GM23338 (cell line): ENCODE data around the gene MC4R. TPM values are rescaled to one million over a fixed set of nuclear protein-coding genes. Genes with fewer than 3 reads are reported as not detected.

Experiments
- ATAC-seq: fragments of 200-7000 bp; cut with Tn5 transposase; 3 replicates; pipeline ENCODE4 v1.9.1; 2020
- DNase-seq: peaks from one replicate; pipeline ENCODE4 v3.0.0-alpha.2; 2015; ENCODE audit warnings: low spot score
- H2AFZ ChIP-seq: fragments of 200-600 bp; sonication (generic); 2 replicates; pipeline ENCODE4 v1.8.0; 2016; ENCODE audit warnings: antibody characterized with exemption, mild to moderate bottlenecking, moderate library complexity
- H3F3A ChIP-seq: fragments of 200-600 bp; sonication (generic); replicated peaks from 2 replicates; pipeline ENCODE4 v1.8.0; 2017; ENCODE audit warnings: antibody characterized with exemption, mixed run types, low read depth
- H3K27ac ChIP-seq: fragments of 200-600 bp; sonication (generic); 2 replicates; pipeline ENCODE4 v1.6.1; 2016; ENCODE audit warnings: low read depth
- H3K27me3 ChIP-seq: fragments of 200-600 bp; sonication (generic); 2 replicates; pipeline ENCODE4 v1.8.0; 2016; ENCODE audit warnings: mild to moderate bottlenecking, mixed run types, moderate library complexity; ENCODE audit not compliant: insufficient read depth
- H3K36me3 ChIP-seq: fragments of 200-600 bp; sonication (generic); 2 replicates; pipeline ENCODE4 v1.8.0; 2016; ENCODE audit warnings: mild to moderate bottlenecking; ENCODE audit not compliant: insufficient read depth
- H3K4me1 ChIP-seq: fragments of 200-600 bp; sonication (generic); 2 replicates; pipeline ENCODE4 v1.8.0; 2016; ENCODE audit warnings: mild to moderate bottlenecking, moderate library complexity; ENCODE audit not compliant: insufficient read depth
- H3K4me2 ChIP-seq: fragments of 200-600 bp; sonication (generic); 2 replicates; pipeline ENCODE4 v1.7.1; 2017; ENCODE audit warnings: mixed run types
- H3K4me3 ChIP-seq: fragments of 200-600 bp; sonication (generic); 2 replicates; pipeline ENCODE4 v1.6.1; 2016; ENCODE audit warnings: mixed run types
- H3K79me2 ChIP-seq: fragments of 200-600 bp; sonication (generic); replicated peaks from 2 replicates; pipeline ENCODE4 v1.8.0; 2017; ENCODE audit warnings: mild to moderate bottlenecking; ENCODE audit not compliant: insufficient read depth
- H3K9me2 ChIP-seq: fragments of 200-600 bp; sonication (generic); 2 replicates; pipeline ENCODE4 v1.8.0; 2017; ENCODE audit not compliant: insufficient read depth
- H4K20me1 ChIP-seq: fragments of 200-600 bp; sonication (generic); replicated peaks from 2 replicates; pipeline ENCODE4 v1.8.0; 2017; ENCODE audit warnings: mild to moderate bottlenecking; ENCODE audit not compliant: insufficient read depth
- H3K27ac Mint-ChIP-seq: 2 replicates; pipeline ENCODE4 v1.8.0; 2020; ENCODE audit warnings: inconsistent platforms, mild to moderate bottlenecking, moderate library complexity, mixed read lengths
- H3K27me3 Mint-ChIP-seq: 3 replicates; pipeline ENCODE4 v1.8.0; 2022; ENCODE audit warnings: low read depth, mild to moderate bottlenecking, moderate library complexity, mixed read lengths, inconsistent platforms; ENCODE audit not compliant: insufficient read depth, poor library complexity
- H3K36me3 Mint-ChIP-seq: 3 replicates; pipeline ENCODE4 v1.8.0; 2021; ENCODE audit warnings: low read depth, mild to moderate bottlenecking, inconsistent platforms, moderate library complexity, mixed read lengths
- H3K4me1 Mint-ChIP-seq: 3 replicates; pipeline ENCODE4 v1.8.0; 2020; ENCODE audit warnings: mild to moderate bottlenecking, inconsistent platforms, mixed read lengths
- H3K4me3 Mint-ChIP-seq: 3 replicates; pipeline ENCODE4 v1.8.0; 2021; ENCODE audit warnings: moderate library complexity, mild to moderate bottlenecking, inconsistent platforms, mixed read lengths
- H3K9me3 Mint-ChIP-seq: 3 replicates; pipeline ENCODE4 v1.8.0; 2020; ENCODE audit warnings: moderate library complexity, mild to moderate bottlenecking, inconsistent platforms, mixed read lengths
- CREB1 ChIP-seq: fragments of 250-450 bp; sonication (Bioruptor Pico); IDR thresholded peaks from 2 replicates; pipeline ENCODE4 v1.5.0; 2020; ENCODE audit warnings: low read depth, mild to moderate bottlenecking, moderate library complexity
- EZH2 ChIP-seq: fragments of 200-600 bp; sonication (generic); IDR thresholded peaks from one replicate; pipeline ENCODE4 v1.8.0; 2017; ENCODE audit warnings: antibody characterized with exemption, mild to moderate bottlenecking, low read depth; ENCODE audit not compliant: unreplicated experiment
- EZH2phosphoT487 ChIP-seq: fragments of 200-600 bp; sonication (generic); IDR thresholded peaks from one replicate; pipeline ENCODE4 v1.8.1; 2018; ENCODE audit warnings: antibody characterized with exemption; ENCODE audit not compliant: unreplicated experiment
- JUNB ChIP-seq: IDR thresholded peaks from one replicate; pipeline ENCODE4 v1.6.1; 2016; ENCODE audit warnings: antibody characterized with exemption; ENCODE audit not compliant: unreplicated experiment
- NANOG ChIP-seq: IDR thresholded peaks from 2 replicates; pipeline ENCODE4 v1.6.1; 2016; ENCODE audit warnings: antibody characterized with exemption, borderline replicate concordance
- POLR2AphosphoS5 ChIP-seq: IDR thresholded peaks from 2 replicates; pipeline ENCODE4 v1.6.1; 2016; ENCODE audit warnings: antibody characterized with exemption, low read depth
- STAT1 ChIP-seq: IDR thresholded peaks from one replicate; pipeline ENCODE4 v1.6.1; 2016; ENCODE audit warnings: antibody characterized with exemption; ENCODE audit not compliant: unreplicated experiment
- ZNF331 ChIP-seq: fragments of 250-450 bp; sonication (Bioruptor Pico); IDR thresholded peaks from 2 replicates; pipeline ENCODE4 v1.5.0; 2020; ENCODE audit warnings: low read depth, mild to moderate bottlenecking, moderate library complexity
- polyA plus RNA-seq: library from polyadenylated mRNA; unstranded; fragments of >200 nt; fragmentation: Nextera tagmentation; extraction: Ambion mirVana; gene quantifications from 2 replicates; pipeline ENCODE4 v1.2.1, GENCODE V29; 2016
- total RNA-seq: library from RNA; depleted of rRNA; stranded (reverse); fragments of >200 nt; shearing (Covaris generic); gene quantifications from 2 replicates; pipeline ENCODE4 v1.2.3, GENCODE V29; 2014

MC4R gene
- total and polyA plus RNA-seq, 2 experiments from 2014 or later: not detected

DNA sequence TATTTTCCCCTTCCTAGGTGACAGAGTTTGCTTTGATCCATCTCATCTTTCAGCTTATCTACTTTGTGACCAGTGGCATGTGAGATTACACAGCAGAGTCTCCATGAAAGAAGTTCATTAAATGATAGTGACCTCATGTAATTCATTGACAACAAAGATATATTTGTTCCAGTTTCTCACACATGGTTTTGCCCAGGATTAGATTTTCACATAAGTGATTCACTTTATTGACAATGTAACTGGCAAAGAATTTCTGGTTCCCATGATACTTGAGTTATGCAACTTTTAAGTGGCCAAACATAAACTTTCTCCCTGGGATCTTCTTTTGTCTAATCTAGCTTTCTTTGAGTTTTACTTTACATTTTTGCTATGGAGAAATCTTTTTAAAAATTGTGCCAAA, 50.0 kb downstream of the MC4R start:
- H3F3A ChIP-seq: no peaks in the 10 kb centered on the region
- H3K27ac ChIP-seq: no peak overlapping the region
- Mint-ChIP-seq H3K9me3 (no peaks in the 10 kb centered on the region; the same call in 2 of the 3 replicates), H3K4me3 (no peak overlapping the region), H3K36me3 (no peaks in the 10 kb centered on the region), H3K4me1 (peaks cover 17% of the 10 kb centered on the region), H3K27me3 (no peaks in the 10 kb centered on the region), H3K27ac (no peak overlapping the region)
- DNase-seq: no peak
- no peaks in the 10 kb centered on the region for H4K20me1 ChIP-seq
- H3K27me3 ChIP-seq: no peaks in the 10 kb centered on the region
- no peak overlapping the region for H2AFZ ChIP-seq
- H3K4me1 ChIP-seq: peaks cover 11% of the 10 kb centered on the region; the same call in 1 of the 2 replicates
- no peak overlapping the region for H3K4me2 ChIP-seq
- H3K4me3 ChIP-seq: no peak overlapping the region
- TF ChIP-seq JUNB: no peak
- no peak for TF ChIP-seq CREB1 (CRISPR knock-in tag)
- TF ChIP-seq NANOG: no peak
- TF ChIP-seq POLR2AphosphoS5: no peak
- TF ChIP-seq ZNF331 (CRISPR knock-in tag): no peak
- TF ChIP-seq STAT1: no peak
- TF ChIP-seq EZH2: no peak
- no peak for TF ChIP-seq EZH2phosphoT487
- no peaks in the 10 kb centered on the region for H3K9me2 ChIP-seq
- no peaks in the 10 kb centered on the region for H3K36me3 ChIP-seq
- H3K79me2 ChIP-seq: no peaks in the 10 kb centered on the region
- ATAC-seq: no peak
